SIG-M5 (cell line): Measurements from ENCODE around the gene CYBA.

ENCODE experiments used
- DNase-seq: peaks from one replicate; lab custom pipeline; 2025; lab: John Stamatoyannopoulos, UW

The CYBA gene

GRCh38 chr16:88628512-88628974, 22.3 kb downstream of the CYBA start:
- DNase-seq, result no peak

- DNase-seq, result no peak
Measured at GRCh38 chr16:88627531-88628411, 23.1 kb downstream of the CYBA start.

- no peak for DNase-seq
Measured at GRCh38 chr16:88626646-88627045, 24.2 kb downstream of the CYBA start.

GRCh38 chr16:88624977-88625576, 25.8 kb downstream of the CYBA start:
- no peak for DNase-seq

GRCh38 chr16:88624481-88624880, 26.4 kb downstream of the CYBA start:
- no peak for DNase-seq

- DNase-seq, result no peak
Measured at GRCh38 chr16:88623858-88624257, 27.0 kb downstream of the CYBA start.

GRCh38 chr16:88622866-88623265, 28.0 kb downstream of the CYBA start:
- no peak for DNase-seq

- DNase-seq, result no peak
Measured at GRCh38 chr16:88622125-88622524, 28.7 kb downstream of the CYBA start.

- DNase-seq, result no peak
Measured at GRCh38 chr16:88619859-88620815, 30.7 kb downstream of the CYBA start.

- no peak for DNase-seq
Measured at GRCh38 chr16:88618956-88619667, 31.7 kb downstream of the CYBA start.

- DNase-seq, result no peak
Measured at GRCh38 chr16:88618182-88618955, 32.5 kb downstream of the CYBA start.

- DNase-seq, result no peak
Measured at GRCh38 chr16:88617268-88618031, 33.4 kb downstream of the CYBA start.

GRCh38 chr16:88616736-88617135, 34.1 kb downstream of the CYBA start:
- DNase-seq, result no peak

- DNase-seq, result no peak
Measured at GRCh38 chr16:88616320-88616719, 34.5 kb downstream of the CYBA start.

- DNase-seq, result no peak
Measured at GRCh38 chr16:88614818-88615580, 35.9 kb downstream of the CYBA start.

GRCh38 chr16:88613911-88614817, 36.7 kb downstream of the CYBA start:
- DNase-seq, result no peak

- no peak for DNase-seq
Measured at GRCh38 chr16:88613293-88613692, 37.6 kb downstream of the CYBA start.
